GM18951 (cell line): ENCODE data around the gene ENPP4.

Experiments used
- POLR2A ChIP-seq: IDR thresholded peaks from 4 replicates; pipeline ENCODE4 v1.6.1; 2011; ENCODE audit warnings: mild to moderate bottlenecking; ENCODE audit not compliant: insufficient read length, insufficient read depth; ENCODE audit errors: extremely low read depth
- in situ Hi-C: fragments of 300-500 bp; cut with MboI; formaldehyde crosslinking; loops from one replicate; pipeline ENCODE4 v1.12.0; 2022; ENCODE audit warnings: low sequenced_read_pairs, mixed read lengths, inconsistent platforms; ENCODE audit not compliant: unreplicated experiment

The ENPP4 gene

DNA sequence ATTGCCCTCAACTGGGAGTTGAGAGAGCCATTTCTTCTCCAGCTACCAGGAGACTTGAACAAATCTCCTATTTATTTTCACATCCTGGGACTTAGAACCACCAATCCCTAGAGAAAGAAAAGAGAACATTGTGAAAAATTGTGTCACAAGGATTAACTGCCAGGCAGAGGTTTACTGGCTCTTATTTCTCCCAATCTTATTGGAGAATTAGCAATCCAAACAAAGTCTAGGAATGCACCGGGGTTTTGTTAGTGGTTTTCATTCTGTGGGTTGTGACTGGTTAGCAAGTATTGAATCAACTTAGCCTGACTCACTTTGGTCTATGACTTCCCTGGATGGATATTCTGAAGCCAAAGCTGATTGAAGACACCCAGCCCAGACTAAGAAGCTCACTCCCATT, 62.2 kb downstream of the ENPP4 start:
- in situ Hi-C loops: no loop called here
- no peak for TF ChIP-seq POLR2A
